LHCN-M2 (cell line): ENCODE data around the gene WASHC2C. TPM values are rescaled to one million over a fixed set of nuclear protein-coding genes. Genes with fewer than 3 reads are reported as not detected.
"Not testable (repeated sequence)": the region's sequence is repeated elsewhere in the genome, so short reads cannot be mapped to it uniquely, and the experiment has no call there.

Experiments used
- DNase-seq: peaks from one replicate; pipeline ENCODE4 v3.0.0-alpha.2; 2012; ENCODE audit warnings: low read depth
- polyA plus RNA-seq: library from polyadenylated mRNA; unstranded; fragments of >200 nt; gene quantifications from one replicate; pipeline ENCODE4 v1.2.1, GENCODE V29; 2012; ENCODE audit warnings: missing spikeins
- total RNA-seq: library from RNA; depleted of rRNA; stranded (reverse); fragments of >200 nt; gene quantifications from 2 replicates; pipeline ENCODE4 v1.2.3, GENCODE V29; 2014; rRNA removed

The WASHC2C gene
- 35.3 and 40.4 TPM in 2 replicates for total RNA-seq
- 24.2 TPM for polyA plus RNA-seq

DNA sequence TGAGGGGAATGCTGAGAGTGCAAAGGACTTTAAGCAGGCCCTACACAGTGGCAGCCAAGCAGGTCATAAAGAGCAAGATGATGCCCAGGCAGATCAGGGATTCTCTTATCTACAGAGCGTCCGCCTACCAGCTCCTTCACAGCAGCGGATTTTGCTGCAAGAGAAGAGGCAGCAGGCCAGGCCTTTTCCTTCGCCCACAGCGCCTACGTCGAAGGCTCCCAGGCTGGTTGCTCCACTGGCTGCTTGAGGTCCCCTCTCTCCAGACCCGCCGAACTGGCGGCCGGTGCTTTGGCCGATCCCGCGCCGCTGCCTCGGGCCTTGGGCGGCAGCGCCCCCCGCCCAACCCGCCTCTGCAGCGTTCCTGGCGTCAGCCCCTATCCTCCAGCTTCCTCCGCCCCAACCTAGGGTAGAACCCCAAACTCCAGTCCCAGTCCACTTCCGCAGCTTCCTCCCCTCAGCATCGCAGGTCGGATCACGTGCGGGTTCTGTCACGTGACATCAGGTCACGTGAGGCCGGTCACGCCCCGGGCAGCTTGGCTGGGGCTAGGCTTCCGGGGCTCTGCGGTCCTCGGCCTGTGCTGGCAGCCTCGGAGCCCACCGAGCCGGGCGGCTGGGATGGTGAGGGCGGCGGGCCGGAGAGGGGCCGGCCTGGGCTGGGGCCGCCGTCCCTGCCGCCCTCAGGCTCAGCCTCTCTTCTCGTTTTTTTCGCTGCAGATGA, at the start of gene WASHC2C:
Gene WASHC2C (plus strand): TSS at position 564 of the 718 bp plus-strand sequence. CDS start 52 bp downstream, at position 616.
- DNase-seq, result peak; percentile 82

DNA sequence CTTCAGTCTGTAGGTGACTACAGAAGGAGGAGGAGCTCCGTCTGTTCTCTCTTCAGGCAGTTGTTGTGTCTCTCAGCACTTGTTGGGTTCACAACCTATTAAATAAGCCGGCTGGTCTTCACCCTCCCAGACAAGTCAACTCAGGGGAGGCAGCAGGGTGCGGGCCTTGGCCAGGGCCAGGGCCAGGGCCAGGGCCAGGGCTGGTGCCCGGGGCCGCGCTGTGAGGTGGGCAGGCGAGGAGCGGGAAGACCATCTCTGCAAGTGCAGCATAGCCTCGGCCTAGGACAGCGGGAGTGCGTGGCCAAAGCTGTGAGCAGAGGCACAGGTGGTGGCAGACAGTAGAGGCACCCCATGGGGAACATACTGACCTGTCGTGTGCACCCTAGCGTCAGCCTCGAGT, 48.6 kb upstream of the WASHC2C start:
- not testable (repeated sequence) for DNase-seq

- DNase-seq, result not testable (repeated sequence)
Observed at GRCh38 chr10:45710200-45710796, 16.8 kb upstream of the WASHC2C start.

- DNase-seq, result not testable (repeated sequence)
Observed at GRCh38 chr10:45711223-45711622, 15.8 kb upstream of the WASHC2C start.

DNA sequence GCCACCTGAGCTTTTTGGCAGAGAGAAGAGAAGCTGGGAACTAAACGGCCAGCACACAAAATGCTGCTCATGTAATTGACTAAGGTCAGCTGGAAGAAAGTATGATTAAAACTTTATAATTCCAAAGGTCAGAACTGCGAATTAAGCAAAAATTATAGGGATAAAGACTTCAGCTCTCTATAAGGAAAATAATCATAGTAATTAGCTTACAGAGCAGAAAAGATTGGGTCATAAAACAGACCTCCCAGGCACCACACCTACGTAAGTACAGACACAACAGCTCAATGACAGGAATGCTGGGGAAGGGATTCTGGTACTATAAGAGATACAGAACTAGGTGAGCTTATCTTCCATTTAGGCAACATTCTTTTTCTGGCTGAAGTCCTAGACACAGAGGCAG, 10.0 kb upstream of the WASHC2C start:
- DNase-seq, result not testable (repeated sequence)

- not testable (repeated sequence) for DNase-seq
Observed at GRCh38 chr10:45717642-45718041, 9.4 kb upstream of the WASHC2C start.

DNA sequence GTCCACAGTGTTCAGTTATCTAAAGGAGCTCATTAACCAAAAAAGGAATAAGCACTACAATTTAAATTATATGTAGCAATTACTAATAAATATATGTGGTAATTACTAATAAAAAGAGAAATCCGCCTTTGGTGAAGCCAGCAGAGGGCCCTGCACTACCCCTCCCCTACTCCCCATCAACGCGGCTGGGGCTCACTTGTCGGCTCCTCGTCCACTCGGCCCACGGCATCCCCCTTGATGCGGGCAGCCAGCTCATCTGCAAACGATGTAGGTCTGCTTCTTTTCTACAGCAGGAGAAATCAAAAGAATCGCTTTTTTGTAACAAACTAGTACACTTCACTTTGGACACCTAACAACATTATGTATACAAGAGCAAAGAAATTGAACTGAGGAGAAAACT, 5.6 kb upstream of the WASHC2C start:
- DNase-seq, result not testable (repeated sequence)

GRCh38 chr10:45723851-45724250, 3.2 kb upstream of the WASHC2C start:
- DNase-seq, result not testable (repeated sequence)

GRCh38 chr10:45727421-45727965, 427 bp downstream of the WASHC2C start:
- DNase-seq, result not testable (repeated sequence)

- DNase-seq, result not testable (repeated sequence)
Observed at GRCh38 chr10:45734449-45734848, 7.4 kb downstream of the WASHC2C start.

GRCh38 chr10:45734867-45735266, 7.8 kb downstream of the WASHC2C start:
- not testable (repeated sequence) for DNase-seq

GRCh38 chr10:45741559-45741958, 14.5 kb downstream of the WASHC2C start:
- not testable (repeated sequence) for DNase-seq

- not testable (repeated sequence) for DNase-seq
Observed at GRCh38 chr10:45742014-45742413, 14.9 kb downstream of the WASHC2C start.

DNA sequence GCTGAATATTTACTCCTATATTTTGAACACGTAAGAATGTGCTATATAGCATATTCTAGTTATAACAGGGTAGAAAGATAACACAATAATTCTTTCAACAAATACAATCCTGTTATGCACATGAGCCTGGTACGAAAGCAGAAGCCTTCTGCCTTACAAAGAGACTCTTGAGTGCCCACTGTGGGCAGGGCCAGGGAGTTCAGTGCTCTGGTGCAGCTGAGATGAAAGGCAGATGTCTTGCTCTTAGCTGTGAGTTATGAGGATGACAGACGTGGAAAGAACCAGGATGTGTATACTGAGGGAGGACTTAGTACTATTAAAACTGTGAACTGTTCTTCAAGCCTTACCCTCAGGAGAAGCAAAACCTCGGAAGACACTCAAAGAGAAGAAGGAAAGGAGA, 24.1 kb downstream of the WASHC2C start:
- not testable (repeated sequence) for DNase-seq

DNA sequence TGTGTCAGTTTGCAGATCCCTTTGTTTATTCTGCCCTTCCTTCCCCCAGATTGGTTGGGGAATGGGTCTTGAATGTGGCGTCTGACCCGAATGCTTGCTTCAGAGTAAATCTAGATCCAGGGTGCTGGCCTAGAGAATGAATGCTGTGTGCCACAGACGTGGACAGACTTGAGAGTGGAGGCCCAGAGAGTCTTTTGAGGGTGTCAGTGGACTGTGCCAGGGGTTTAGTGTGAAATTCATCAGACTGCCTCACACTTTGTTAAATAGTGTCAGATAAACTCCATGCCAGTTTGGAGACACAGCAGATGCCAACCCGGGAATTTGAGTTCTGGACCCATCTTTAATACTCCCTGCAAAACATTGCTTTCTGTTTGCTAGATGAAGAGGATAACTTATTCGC, 25.1 kb downstream of the WASHC2C start:
- not testable (repeated sequence) for DNase-seq

- peak; percentile 37 for DNase-seq
Observed at GRCh38 chr10:45753979-45754495, 27.0 kb downstream of the WASHC2C start.

GRCh38 chr10:45755083-45755482, 28.0 kb downstream of the WASHC2C start:
- DNase-seq, result not testable (repeated sequence)

- not testable (repeated sequence) for DNase-seq
Observed at GRCh38 chr10:45756065-45756464, 29.0 kb downstream of the WASHC2C start.

- not testable (repeated sequence) for DNase-seq
Observed at GRCh38 chr10:45757661-45758396, 30.8 kb downstream of the WASHC2C start.

GRCh38 chr10:45761622-45762021, 34.6 kb downstream of the WASHC2C start:
- not testable (repeated sequence) for DNase-seq

- not testable (repeated sequence) for DNase-seq
Observed at GRCh38 chr10:45763037-45763436, 36.0 kb downstream of the WASHC2C start.

- not testable (repeated sequence) for DNase-seq
Observed at GRCh38 chr10:45768334-45768733, 41.3 kb downstream of the WASHC2C start.
